Measurements from ENCODE around the gene SERPINB8. TPM values are rescaled to one million over a fixed set of nuclear protein-coding genes. Genes with fewer than 3 reads are reported as not detected.
A peak's percentile ranks its signal among the peaks of the same experiment; 100 is the strongest.

Gene SERPINB8
- total RNA-seq, 4 donors from 2014 or later: 47.3 to 64.2 (median 60.5) TPM

- no peak for DNase-seq (ENCODE audit: low spot score in 2 of 2)
- H3K36me3 ChIP-seq: peaks cover 50% of the 10 kb centered on the region
- peaks cover 19% of the 10 kb centered on the region for H3K4me1 ChIP-seq
- TF ChIP-seq, protein P1, sequence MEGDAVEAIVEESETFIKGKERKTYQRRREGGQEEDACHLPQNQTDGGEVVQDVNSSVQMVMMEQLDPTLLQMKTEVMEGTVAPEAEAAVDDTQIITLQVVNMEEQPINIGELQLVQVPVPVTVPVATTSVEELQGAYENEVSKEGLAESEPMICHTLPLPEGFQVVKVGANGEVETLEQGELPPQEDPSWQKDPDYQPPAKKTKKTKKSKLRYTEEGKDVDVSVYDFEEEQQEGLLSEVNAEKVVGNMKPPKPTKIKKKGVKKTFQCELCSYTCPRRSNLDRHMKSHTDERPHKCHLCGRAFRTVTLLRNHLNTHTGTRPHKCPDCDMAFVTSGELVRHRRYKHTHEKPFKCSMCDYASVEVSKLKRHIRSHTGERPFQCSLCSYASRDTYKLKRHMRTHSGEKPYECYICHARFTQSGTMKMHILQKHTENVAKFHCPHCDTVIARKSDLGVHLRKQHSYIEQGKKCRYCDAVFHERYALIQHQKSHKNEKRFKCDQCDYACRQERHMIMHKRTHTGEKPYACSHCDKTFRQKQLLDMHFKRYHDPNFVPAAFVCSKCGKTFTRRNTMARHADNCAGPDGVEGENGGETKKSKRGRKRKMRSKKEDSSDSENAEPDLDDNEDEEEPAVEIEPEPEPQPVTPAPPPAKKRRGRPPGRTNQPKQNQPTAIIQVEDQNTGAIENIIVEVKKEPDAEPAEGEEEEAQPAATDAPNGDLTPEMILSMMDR (IDR thresholded peaks at IDR 0.05): no peak
- no peak for TF ChIP-seq POLR2AphosphoS5 (IDR thresholded peaks at IDR 0.05)
- no peak for TF ChIP-seq EP300 (IDR thresholded peaks at IDR 0.05)
- TF ChIP-seq POLR2A (IDR thresholded peaks at IDR 0.05): no peak
- no peaks in the 10 kb centered on the region for H3K9me3 ChIP-seq
- WGBS: 85% methylated on average over 3 of the region's 3 CpGs
- H3K4me3 ChIP-seq: no peak overlapping the region
- H3K27me3 ChIP-seq: no peaks in the 10 kb centered on the region
- H3K27ac ChIP-seq: no peak overlapping the region
Observed at GRCh38 chr18:63982361-63982760, 12.5 kb downstream of the SERPINB8 start.

DNA sequence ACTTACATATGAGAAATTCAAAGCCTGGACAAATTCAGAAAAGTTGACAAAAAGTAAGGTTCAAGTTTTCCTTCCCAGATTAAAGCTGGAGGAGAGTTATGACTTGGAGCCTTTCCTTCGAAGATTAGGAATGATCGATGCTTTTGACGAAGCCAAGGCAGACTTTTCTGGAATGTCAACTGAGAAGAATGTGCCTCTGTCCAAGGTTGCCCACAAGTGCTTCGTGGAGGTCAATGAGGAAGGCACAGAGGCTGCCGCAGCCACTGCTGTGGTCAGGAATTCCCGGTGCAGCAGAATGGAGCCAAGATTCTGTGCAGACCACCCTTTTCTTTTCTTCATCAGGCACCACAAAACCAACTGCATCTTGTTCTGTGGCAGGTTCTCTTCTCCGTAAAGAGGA, 17.0 kb downstream of the SERPINB8 start:
- no peaks in the 10 kb centered on the region for H3K9me3 ChIP-seq
- H3K4me1 ChIP-seq: no peaks in the 10 kb centered on the region
- no peaks in the 10 kb centered on the region for H3K27me3 ChIP-seq
- H3K4me3 ChIP-seq: no peak overlapping the region
- TF ChIP-seq, protein P1 (IDR thresholded peaks at IDR 0.05): no peak
- TF ChIP-seq EP300 (IDR thresholded peaks at IDR 0.05) (no peak), POLR2AphosphoS5 (IDR thresholded peaks at IDR 0.05) (no peak), POLR2A (IDR thresholded peaks at IDR 0.05) (no peak)
- H3K36me3 ChIP-seq: peaks cover 46% of the 10 kb centered on the region
- 89% methylated on average over 7 of the region's 7 CpGs for WGBS
- no peak overlapping the region for H3K27ac ChIP-seq
- no peak for DNase-seq (ENCODE audit: low spot score in 2 of 2)

GRCh38 chr18:63987743-63988142, 17.9 kb downstream of the SERPINB8 start:
- no peaks in the 10 kb centered on the region for H3K9me3 ChIP-seq
- H3K4me3 ChIP-seq: no peak overlapping the region
- H3K36me3 ChIP-seq: peaks cover 38% of the 10 kb centered on the region
- H3K4me1 ChIP-seq: no peaks in the 10 kb centered on the region
- no peaks in the 10 kb centered on the region for H3K27me3 ChIP-seq
- DNase-seq (ENCODE audit: low spot score in 2 of 2): no peak
- no peak overlapping the region for H3K27ac ChIP-seq
- 93% methylated on average over 2 of the region's 2 CpGs for WGBS
- TF ChIP-seq, protein P1 (IDR thresholded peaks at IDR 0.05): no peak
- TF ChIP-seq POLR2AphosphoS5 (IDR thresholded peaks at IDR 0.05) (no peak), POLR2A (IDR thresholded peaks at IDR 0.05) (no peak), EP300 (IDR thresholded peaks at IDR 0.05) (no peak)

GRCh38 chr18:63992751-63993150, 22.9 kb downstream of the SERPINB8 start:
- Histone ChIP-seq H3K27ac (no peak overlapping the region), H3K27me3 (no peaks in the 10 kb centered on the region), H3K36me3 (peaks cover 3% of the 10 kb centered on the region), H3K4me1 (no peaks in the 10 kb centered on the region), H3K9me3 (no peaks in the 10 kb centered on the region), H3K4me3 (no peak overlapping the region)
- TF ChIP-seq POLR2A (IDR thresholded peaks at IDR 0.05): no peak
- TF ChIP-seq EP300 (IDR thresholded peaks at IDR 0.05): no peak
- WGBS: 90% methylated on average over 7 of the region's 7 CpGs
- DNase-seq (ENCODE audit: low spot score in 2 of 2): no peak

GRCh38 chr18:63994783-63995399, 25.0 kb downstream of the SERPINB8 start:
- WGBS: 22% methylated on average over 6 of the region's 6 CpGs
- Histone ChIP-seq H3K27me3 (no peaks in the 10 kb centered on the region), H3K4me1 (no peaks in the 10 kb centered on the region), H3K4me3 (no peak overlapping the region), H3K36me3 (no peaks in the 10 kb centered on the region), H3K9me3 (no peaks in the 10 kb centered on the region), H3K27ac (no peak overlapping the region)
- no peak for DNase-seq (ENCODE audit: low spot score in 2 of 2)
- TF ChIP-seq EP300 (IDR thresholded peaks at IDR 0.05): no peak
- TF ChIP-seq POLR2A (IDR thresholded peaks at IDR 0.05): no peak
- TF ChIP-seq, protein P1 (IDR thresholded peaks at IDR 0.05): peak; percentile 51 to 84

DNA sequence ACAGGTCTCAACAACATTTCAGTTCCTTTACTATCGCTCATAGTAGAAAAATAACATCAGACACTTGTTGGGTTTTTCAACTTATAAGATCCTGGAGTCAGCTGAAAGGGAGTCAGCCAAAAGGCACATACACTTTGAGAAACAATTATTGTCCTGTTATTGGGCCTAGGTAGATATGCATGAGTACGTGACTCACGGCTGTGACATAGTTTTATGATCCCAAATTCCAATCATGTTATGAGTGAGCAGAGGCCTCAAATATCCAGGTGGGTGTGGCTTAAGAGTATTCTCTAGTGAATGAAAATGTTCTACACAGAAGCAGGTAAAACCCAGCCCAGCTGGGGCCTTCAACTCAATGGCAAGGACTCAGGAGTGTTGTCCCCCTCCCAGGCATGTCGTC, 27.2 kb downstream of the SERPINB8 start:
- no peak overlapping the region for H3K4me3 ChIP-seq
- WGBS: 54% methylated on average over 4 of the region's 4 CpGs
- no peaks in the 10 kb centered on the region for H3K4me1 ChIP-seq
- no peaks in the 10 kb centered on the region for H3K9me3 ChIP-seq
- no peaks in the 10 kb centered on the region for H3K36me3 ChIP-seq
- TF ChIP-seq, protein P1 (IDR thresholded peaks at IDR 0.05): no peak
- TF ChIP-seq POLR2AphosphoS5 (IDR thresholded peaks at IDR 0.05): no peak
- TF ChIP-seq EP300 (IDR thresholded peaks at IDR 0.05): no peak
- H3K27ac ChIP-seq: no peak overlapping the region
- no peaks in the 10 kb centered on the region for H3K27me3 ChIP-seq
- DNase-seq (ENCODE audit: low spot score in 2 of 2): no peak
